ENCODE measurements around the gene ZBTB9.

- TF ChIP-seq CTCF (conservative IDR thresholded peaks at IDR 0.05; ENCODE audit: low read length) = no peak
- no peak for TF ChIP-seq EZH2phosphoT487 (IDR thresholded peaks at IDR 0.05; ENCODE audit: borderline replicate concordance)
Observed at GRCh38 chr6:33430991-33431879, 23.1 kb upstream of the ZBTB9 start.
